ENCODE results near the gene PPAN. TPM values are rescaled to one million over a fixed set of nuclear protein-coding genes. Genes with fewer than 3 reads are reported as not detected.

Gene PPAN
- total RNA-seq, 1 experiment from 2014 or later, result 155 TPM

DNA sequence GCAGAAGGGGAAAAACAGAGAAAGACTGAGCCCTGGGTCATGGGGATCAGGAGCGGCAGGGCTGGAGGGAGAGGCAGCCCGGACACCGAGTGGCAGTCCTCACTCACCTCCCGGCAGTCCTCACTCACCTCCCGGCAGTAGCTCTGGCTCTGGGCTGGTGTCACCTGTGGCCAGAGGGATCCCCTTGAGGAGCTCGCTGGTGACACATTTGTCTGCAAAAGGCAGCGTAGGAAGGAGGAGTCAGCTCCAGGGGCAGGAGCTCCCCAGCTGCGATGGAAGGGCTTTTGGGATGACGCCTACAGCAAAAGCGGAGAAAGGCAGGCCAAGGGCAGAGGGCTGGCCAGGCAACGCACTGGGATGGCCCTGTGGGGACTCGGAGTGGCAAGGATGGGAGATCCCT, 12.8 kb downstream of the PPAN start:
- H3K27me3 ChIP-seq, result no peaks in the 10 kb centered on the region
- H3K36me3 ChIP-seq, result peaks cover 57% of the 10 kb centered on the region
- DNase-seq, result peak; percentile 39
- no peaks in the 10 kb centered on the region for H3K9me3 ChIP-seq
- H3K4me3 ChIP-seq, result peak overlapping the region; percentile 87

DNA sequence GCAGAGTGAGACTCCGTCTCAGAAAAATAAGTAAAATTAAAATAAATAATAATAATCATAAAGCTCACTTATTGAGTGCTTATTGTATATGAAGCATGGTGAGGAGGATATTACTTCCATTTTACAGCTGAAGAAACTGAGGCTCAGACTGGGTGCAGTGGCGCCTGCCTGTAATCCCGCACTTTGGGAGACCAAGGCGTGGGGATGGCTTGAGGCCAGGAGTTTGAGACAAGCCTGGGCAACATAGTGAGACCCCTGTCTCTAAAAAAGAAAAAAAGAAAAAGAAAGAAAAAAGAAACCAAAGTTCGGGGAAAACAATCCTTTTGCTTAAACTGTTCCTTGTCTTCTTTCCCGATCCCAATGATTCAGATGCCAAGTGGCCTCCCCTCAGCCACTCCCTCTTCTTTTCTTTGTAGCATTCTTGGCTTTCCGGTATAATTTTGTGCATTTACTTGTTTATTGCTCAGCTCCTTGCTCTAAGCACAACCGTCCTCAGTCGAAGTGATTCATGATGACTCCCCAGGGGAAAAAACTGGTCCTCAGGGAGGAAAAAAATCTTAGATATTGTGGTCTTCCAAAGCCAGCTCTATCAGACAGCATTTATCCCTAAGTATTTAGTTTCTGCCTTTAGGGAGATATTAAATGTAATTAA, 14.5 kb downstream of the PPAN start:
- Histone ChIP-seq H3K4me3 (peak overlapping the region; percentile 87), H3K9me3 (no peaks in the 10 kb centered on the region), H3K27me3 (no peaks in the 10 kb centered on the region), H3K36me3 (peaks cover 56% of the 10 kb centered on the region)
- peak; percentile 87 for DNase-seq

DNA sequence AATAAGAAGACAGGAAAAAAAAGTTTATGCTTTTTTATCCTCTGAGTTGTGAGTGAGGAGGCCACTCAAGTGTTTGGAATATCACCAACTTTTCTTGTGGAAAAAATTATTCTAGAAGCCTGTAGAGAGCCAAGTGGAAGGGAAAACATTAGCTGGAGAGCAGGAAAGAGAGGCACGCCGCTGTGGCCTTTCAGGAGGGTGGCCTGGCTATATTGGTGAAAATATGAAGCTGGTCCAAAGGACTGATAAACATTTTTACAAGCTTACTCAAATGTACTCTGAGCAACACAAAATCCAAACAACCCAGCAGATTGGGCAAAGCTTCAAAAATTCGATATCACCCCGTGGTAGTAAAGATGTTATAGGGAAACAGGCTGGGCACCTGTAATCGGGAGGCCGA, 15.9 kb downstream of the PPAN start:
- peaks cover 54% of the 10 kb centered on the region for H3K36me3 ChIP-seq
- DNase-seq, result peak; percentile 85
- H3K27me3 ChIP-seq, result no peaks in the 10 kb centered on the region
- no peaks in the 10 kb centered on the region for H3K9me3 ChIP-seq
- H3K4me3 ChIP-seq, result no peak overlapping the region

DNA sequence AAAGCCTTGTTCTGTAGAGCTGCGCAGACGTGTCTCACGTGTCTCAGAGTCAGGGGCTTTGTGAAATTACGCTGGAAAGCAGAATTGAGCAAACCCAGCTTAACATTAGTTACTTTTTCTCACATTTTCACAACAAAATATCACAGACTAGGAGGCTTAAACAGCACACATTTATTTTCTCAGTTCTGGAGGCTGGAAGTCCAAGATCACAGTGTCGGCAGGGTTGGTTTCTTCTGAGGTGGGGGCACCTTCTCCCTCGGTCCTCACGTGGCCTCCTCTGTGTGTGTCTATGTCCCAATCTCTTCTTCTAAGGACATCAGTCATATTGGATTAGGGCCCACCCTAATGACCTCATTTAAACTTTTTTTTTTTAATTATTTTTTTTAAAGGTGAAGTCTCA, 18.3 kb downstream of the PPAN start:
- no peak for DNase-seq
- Histone ChIP-seq H3K9me3 (no peaks in the 10 kb centered on the region), H3K36me3 (peaks cover 55% of the 10 kb centered on the region), H3K4me3 (no peak overlapping the region), H3K27me3 (no peaks in the 10 kb centered on the region)

DNA sequence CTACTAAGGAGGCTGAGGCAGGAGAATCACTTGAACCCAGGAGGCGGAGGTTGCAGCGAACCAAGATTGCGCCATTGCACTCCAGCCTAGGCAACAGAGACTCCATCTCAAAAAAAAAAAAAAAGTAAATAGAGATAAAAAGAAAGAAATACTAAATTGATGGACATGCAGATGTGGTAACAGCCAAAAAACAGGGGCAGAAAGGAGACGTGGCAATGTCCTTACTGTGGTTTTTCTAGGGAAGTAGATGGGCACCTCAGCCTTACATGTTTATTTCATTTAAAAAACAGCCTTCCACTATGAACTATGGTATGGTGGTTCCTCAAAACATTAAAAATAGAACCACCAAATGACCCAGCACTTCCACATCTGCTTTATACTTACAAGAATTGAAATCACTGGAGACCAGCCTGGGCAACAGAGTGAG, 20.1 kb downstream of the PPAN start:
- Histone ChIP-seq H3K27me3 (no peaks in the 10 kb centered on the region), H3K36me3 (peaks cover 73% of the 10 kb centered on the region), H3K4me3 (no peak overlapping the region), H3K9me3 (no peaks in the 10 kb centered on the region)
- no peak for DNase-seq

DNA sequence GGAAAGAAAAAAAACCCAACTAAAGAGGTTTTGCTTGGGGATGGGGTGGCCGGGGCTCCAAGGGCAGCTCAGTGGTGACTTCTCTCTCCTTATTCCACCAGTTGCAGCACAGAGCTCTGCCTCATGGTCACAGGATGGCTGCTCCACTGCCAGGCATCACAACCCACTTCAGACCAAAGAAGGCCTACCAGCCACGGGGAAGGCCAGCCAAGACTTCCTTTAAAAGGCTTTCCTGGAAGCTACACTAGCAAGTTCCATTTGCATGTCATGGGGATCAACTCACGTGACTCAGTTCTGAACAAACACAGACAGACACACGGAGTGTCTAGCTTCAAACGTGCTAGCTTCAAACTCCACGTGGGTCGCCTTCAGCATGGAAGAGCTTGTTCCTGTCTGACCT, 26.7 kb downstream of the PPAN start:
- Histone ChIP-seq H3K27me3 (no peaks in the 10 kb centered on the region), H3K36me3 (peaks cover 100% of the 10 kb centered on the region), H3K4me3 (no peak overlapping the region), H3K9me3 (no peaks in the 10 kb centered on the region)
- no peak for DNase-seq

- H3K4me3 ChIP-seq, result no peak overlapping the region
- H3K36me3 ChIP-seq, result peaks cover 100% of the 10 kb centered on the region
- H3K9me3 ChIP-seq, result no peaks in the 10 kb centered on the region
- no peaks in the 10 kb centered on the region for H3K27me3 ChIP-seq
- no peak for DNase-seq
Measured at GRCh38 chr19:10133596-10133995, 27.4 kb downstream of the PPAN start.

DNA sequence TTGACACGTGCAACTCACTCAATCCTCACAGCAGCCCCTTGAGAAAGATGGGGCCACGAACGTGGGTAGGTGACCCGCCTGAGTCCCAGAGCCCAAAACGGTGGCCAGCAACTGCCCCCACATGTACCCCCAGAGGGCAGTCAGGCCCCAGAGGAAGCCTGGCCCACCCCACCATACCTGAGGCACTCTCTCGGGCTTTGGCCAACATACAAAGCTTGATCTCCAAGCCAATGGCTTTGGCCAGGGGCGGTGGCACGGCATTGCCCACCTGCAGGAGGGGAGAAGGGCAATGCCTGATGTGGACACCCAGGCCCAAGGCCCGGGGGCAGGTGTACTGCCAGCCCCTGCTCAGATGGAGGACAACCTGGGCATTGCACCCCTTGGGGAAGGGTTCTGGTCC, 27.9 kb downstream of the PPAN start:
- Histone ChIP-seq H3K9me3 (no peaks in the 10 kb centered on the region), H3K36me3 (peaks cover 100% of the 10 kb centered on the region), H3K4me3 (no peak overlapping the region), H3K27me3 (no peaks in the 10 kb centered on the region)
- no peak for DNase-seq

DNA sequence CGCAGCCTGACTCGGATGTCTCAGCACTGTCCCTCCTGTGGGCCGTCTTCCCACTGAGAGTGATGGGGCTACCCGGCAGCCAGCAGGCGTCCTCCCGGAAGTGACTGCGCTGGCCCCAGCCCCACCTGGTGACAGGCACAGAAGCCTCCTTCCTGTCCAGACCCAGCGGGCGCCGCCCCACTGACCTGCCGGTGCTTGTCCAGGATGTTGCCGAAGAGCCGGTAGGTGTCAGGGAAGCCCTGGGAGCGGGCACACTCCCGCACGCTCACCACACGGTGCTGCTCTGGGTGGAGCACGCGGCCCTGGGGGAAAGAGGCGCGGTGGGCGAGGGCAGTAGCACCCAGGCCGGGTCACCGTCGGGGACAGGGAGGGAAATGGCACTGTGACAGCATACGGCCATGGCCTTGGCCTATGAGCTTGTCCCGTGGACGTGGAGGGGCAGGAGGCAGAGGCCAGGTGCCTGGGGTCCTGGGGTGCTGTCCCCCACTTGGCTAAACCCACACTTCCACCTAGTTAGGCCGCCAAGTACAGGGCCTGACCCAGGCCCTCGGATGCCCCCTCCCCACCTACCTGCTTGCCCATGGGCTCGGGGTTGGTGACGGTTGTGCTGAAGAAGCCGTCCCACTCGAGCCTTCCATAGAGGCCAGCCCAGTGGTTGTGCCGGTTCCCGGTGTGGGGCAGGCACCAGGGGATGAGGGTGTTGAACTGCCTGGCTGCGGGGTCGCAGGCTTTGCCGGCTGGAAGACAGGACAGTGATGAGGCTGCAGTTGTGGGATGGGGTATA, 29.6 kb downstream of the PPAN start:
- Histone ChIP-seq H3K9me3 (no peaks in the 10 kb centered on the region), H3K36me3 (peaks cover 100% of the 10 kb centered on the region), H3K27me3 (no peaks in the 10 kb centered on the region), H3K4me3 (no peak overlapping the region)
- DNase-seq, result no peak

DNA sequence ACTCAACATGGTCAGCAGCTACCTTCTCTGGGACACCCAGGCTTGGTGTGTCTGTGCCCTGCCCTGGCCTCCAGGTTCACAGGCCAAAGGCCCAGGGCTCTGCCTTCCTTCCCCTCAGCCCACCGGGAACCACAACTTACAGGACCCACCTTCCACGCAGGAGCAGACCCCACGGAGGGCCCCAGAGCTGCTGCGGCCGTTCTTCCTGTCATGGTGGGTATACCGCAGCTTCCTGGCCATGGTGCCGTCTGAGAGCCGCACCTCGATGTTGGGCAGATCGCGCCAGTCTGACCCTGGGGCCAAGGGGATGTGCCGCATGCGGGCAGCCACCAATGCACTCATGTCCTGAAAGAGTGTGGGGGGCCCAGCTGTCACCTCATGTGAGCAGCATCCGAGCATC, 30.8 kb downstream of the PPAN start:
- DNase-seq, result no peak
- Histone ChIP-seq H3K4me3 (no peak overlapping the region), H3K9me3 (no peaks in the 10 kb centered on the region), H3K36me3 (peaks cover 100% of the 10 kb centered on the region), H3K27me3 (no peaks in the 10 kb centered on the region)

- Histone ChIP-seq H3K36me3 (peaks cover 100% of the 10 kb centered on the region), H3K4me3 (no peak overlapping the region), H3K27me3 (no peaks in the 10 kb centered on the region), H3K9me3 (no peaks in the 10 kb centered on the region)
- DNase-seq, result no peak
Measured at GRCh38 chr19:10137751-10138682, 31.9 kb downstream of the PPAN start.

- Histone ChIP-seq H3K9me3 (no peaks in the 10 kb centered on the region), H3K36me3 (peaks cover 100% of the 10 kb centered on the region), H3K4me3 (no peak overlapping the region), H3K27me3 (no peaks in the 10 kb centered on the region)
- DNase-seq, result no peak
Measured at GRCh38 chr19:10138879-10139795, 33.0 kb downstream of the PPAN start.

- Histone ChIP-seq H3K4me3 (no peak overlapping the region), H3K9me3 (no peaks in the 10 kb centered on the region), H3K27me3 (no peaks in the 10 kb centered on the region), H3K36me3 (peaks cover 100% of the 10 kb centered on the region)
- DNase-seq, result no peak
Measured at GRCh38 chr19:10139952-10140351, 33.8 kb downstream of the PPAN start.

DNA sequence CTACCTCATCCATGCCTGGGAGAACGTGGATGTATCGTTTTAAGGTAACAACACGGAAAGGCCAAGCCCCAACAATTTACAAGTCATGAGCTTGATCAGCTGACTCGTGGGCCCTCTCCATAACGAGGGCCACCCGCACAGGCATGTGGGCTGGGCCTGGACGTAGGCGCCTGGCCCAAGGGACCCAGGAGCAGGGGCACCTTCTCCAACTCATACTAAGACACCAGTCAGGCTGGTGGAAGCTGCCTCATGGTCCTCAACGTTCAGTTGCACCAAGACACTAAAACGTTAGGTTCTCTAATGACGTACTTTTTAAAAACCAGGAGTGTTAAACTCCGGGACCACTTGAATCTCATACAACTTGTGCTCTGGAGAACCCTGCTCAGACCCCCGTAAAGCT, 35.3 kb downstream of the PPAN start:
- Histone ChIP-seq H3K36me3 (peaks cover 100% of the 10 kb centered on the region), H3K4me3 (no peak overlapping the region), H3K27me3 (no peaks in the 10 kb centered on the region), H3K9me3 (no peaks in the 10 kb centered on the region)
- no peak for DNase-seq

DNA sequence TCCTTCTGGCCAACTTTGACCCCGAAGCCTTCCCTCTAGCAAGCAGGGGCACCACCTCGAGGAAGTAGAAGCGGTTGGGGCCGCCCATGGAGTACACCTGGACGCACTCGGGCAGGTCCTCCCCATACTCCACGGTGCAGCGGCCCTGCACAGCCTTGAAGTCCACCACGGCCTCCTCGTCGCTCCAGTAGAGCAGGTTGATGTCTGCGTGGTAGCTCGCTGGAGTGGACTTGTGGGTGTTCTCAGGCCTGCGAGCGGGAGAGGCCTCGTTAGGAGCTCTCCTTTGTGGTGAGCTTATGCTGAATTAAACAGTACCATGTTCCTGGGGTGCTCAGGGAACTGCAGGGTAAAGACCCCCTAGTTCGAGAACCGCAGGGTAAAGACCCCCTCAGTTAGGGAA, 35.8 kb downstream of the PPAN start:
- no peak for DNase-seq
- H3K27me3 ChIP-seq, result no peaks in the 10 kb centered on the region
- H3K9me3 ChIP-seq, result no peaks in the 10 kb centered on the region
- no peak overlapping the region for H3K4me3 ChIP-seq
- H3K36me3 ChIP-seq, result peaks cover 100% of the 10 kb centered on the region

- Histone ChIP-seq H3K9me3 (no peaks in the 10 kb centered on the region), H3K36me3 (peaks cover 100% of the 10 kb centered on the region), H3K27me3 (no peaks in the 10 kb centered on the region), H3K4me3 (no peak overlapping the region)
- no peak for DNase-seq
Measured at GRCh38 chr19:10142701-10143375, 36.7 kb downstream of the PPAN start.

Measured in MG63 (cell line).